ENCODE data around the gene CCN5.

Gene CCN5

GRCh38 chr20:44728801-44729443, 13.8 kb downstream of the CCN5 start (continued):
- TF ChIP-seq TSHZ1 (tag by site-specific recombination; IDR thresholded peaks at IDR 0.05; ENCODE audit: borderline replicate concordance) (peak; percentile 98), SP3 (tag by site-specific recombination; IDR thresholded peaks at IDR 0.05) (peak; percentile 60), ZNF121 (tag by site-specific recombination; IDR thresholded peaks at IDR 0.05) (no peak), ZNF341 (tag by site-specific recombination; IDR thresholded peaks at IDR 0.05; ENCODE audit: low read depth) (peak; percentile 92), IKZF3 (tag by site-specific recombination; IDR thresholded peaks at IDR 0.05) (0 out of 2 replicates have a peak, but pooled peaks have one; percentile 65), ZNF639 (tag by site-specific recombination; IDR thresholded peaks at IDR 0.05) (peak; percentile 89), ZNF521 (tag by site-specific recombination; IDR thresholded peaks at IDR 0.05) (no peak), ZBTB6 (tag by site-specific recombination; IDR thresholded peaks at IDR 0.05) (0 out of 2 replicates have a peak, but pooled peaks have one; percentile 15), ZNF214 (tag by site-specific recombination; IDR thresholded peaks at IDR 0.05; ENCODE audit: borderline replicate concordance) (no peak), ZNF830 (tag by site-specific recombination; IDR thresholded peaks at IDR 0.05; ENCODE audit: low read depth) (no peak), PRDM1 (tag by site-specific recombination; IDR thresholded peaks at IDR 0.05) (peak; percentile 67; the same call in 1 of the 2 replicates), ZNF26 (tag by site-specific recombination; IDR thresholded peaks at IDR 0.05) (no peak), HOXD13 (CRISPR knock-in tag; IDR thresholded peaks at IDR 0.05; ENCODE audit: borderline replicate concordance) (0 out of 2 replicates have a peak, but pooled peaks have one; percentile 12), ZNF302 (tag by site-specific recombination; IDR thresholded peaks at IDR 0.05; ENCODE audit: low read depth) (no peak), ZXDB (tag by site-specific recombination; IDR thresholded peaks at IDR 0.05) (peak; percentile 93), ZNF426 (tag by site-specific recombination; IDR thresholded peaks at IDR 0.05) (no peak), ZNF48 (tag by site-specific recombination; IDR thresholded peaks at IDR 0.05) (no peak), ZNF354C (tag by site-specific recombination; IDR thresholded peaks at IDR 0.05; ENCODE audit: borderline replicate concordance, low read depth) (no peak), ZNF513 (tag by site-specific recombination; IDR thresholded peaks at IDR 0.05) (no peak), ZNF629 (tag by site-specific recombination; IDR thresholded peaks at IDR 0.05) (peak; percentile 99), ZNF548 (tag by site-specific recombination; IDR thresholded peaks at IDR 0.05) (no peak), KLF8 (tag by site-specific recombination; IDR thresholded peaks at IDR 0.05) (peak; percentile 92), GLIS2 (tag by site-specific recombination; IDR thresholded peaks at IDR 0.05) (peak; percentile 86), MYNN (tag by site-specific recombination; IDR thresholded peaks at IDR 0.05; ENCODE audit: borderline replicate concordance) (no peak), ZNF366 (tag by site-specific recombination; conservative IDR thresholded peaks at IDR 0.05) (peak; percentile 98)
- TF ChIP-seq, protein P1, sequence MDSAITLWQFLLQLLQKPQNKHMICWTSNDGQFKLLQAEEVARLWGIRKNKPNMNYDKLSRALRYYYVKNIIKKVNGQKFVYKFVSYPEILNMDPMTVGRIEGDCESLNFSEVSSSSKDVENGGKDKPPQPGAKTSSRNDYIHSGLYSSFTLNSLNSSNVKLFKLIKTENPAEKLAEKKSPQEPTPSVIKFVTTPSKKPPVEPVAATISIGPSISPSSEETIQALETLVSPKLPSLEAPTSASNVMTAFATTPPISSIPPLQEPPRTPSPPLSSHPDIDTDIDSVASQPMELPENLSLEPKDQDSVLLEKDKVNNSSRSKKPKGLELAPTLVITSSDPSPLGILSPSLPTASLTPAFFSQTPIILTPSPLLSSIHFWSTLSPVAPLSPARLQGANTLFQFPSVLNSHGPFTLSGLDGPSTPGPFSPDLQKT (IDR thresholded peaks at IDR 0.05; ENCODE audit: borderline replicate concordance, low read depth, low read length): no peak
